ENCODE data around the gene SPECC1. TPM values are rescaled to one million over a fixed set of nuclear protein-coding genes. Genes with fewer than 3 reads are reported as not detected.

Gene SPECC1
- total RNA-seq, 1 donor from 2014 or later, result 65.7 TPM

DNA sequence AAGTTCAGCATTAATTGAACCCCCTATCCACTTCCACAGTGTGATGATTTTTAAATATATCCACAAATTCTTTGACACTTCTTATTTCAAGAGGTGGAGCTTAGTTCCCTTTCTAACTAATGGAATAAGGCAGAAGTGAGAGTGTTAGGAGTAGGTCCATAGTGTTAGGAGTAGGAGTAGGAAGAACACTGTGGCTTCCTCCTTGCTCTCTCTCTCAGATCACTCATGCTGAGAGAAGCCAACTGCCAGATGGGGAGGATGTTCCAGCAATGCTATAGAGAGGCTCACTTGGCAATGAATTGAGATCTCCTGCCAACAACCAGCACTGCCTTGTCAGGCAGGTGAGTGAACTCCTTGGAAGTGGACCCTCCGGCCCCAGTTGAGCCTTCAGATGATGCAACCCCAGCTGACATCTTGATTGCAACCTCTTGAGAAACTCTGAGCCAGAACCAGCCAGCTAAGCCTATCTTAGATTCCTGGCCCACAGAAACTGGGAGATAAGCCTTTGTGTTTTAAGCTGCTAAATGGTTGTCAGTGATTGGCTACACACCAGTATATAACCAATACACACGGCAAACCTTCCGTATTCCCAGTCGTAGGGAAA lies 44.3 kb downstream of the SPECC1 start:
- TF ChIP-seq CTCF (IDR thresholded peaks at IDR 0.05; ENCODE audit: unreplicated experiment), result no peak
- Mint-ChIP-seq H3K4me3 (ENCODE audit: unreplicated experiment) (no peak overlapping the region), H3K4me1 (ENCODE audit: unreplicated experiment) (no peaks in the 10 kb centered on the region), H3K27ac (ENCODE audit: unreplicated experiment) (no peak overlapping the region), H3K36me3 (ENCODE audit: low read depth, unreplicated experiment) (no peaks in the 10 kb centered on the region), H3K27me3 (ENCODE audit: unreplicated experiment) (no peaks in the 10 kb centered on the region), H3K9me3 (ENCODE audit: unreplicated experiment) (no peaks in the 10 kb centered on the region)
- DNase-seq (ENCODE audit: low spot score), result no peak

DNA sequence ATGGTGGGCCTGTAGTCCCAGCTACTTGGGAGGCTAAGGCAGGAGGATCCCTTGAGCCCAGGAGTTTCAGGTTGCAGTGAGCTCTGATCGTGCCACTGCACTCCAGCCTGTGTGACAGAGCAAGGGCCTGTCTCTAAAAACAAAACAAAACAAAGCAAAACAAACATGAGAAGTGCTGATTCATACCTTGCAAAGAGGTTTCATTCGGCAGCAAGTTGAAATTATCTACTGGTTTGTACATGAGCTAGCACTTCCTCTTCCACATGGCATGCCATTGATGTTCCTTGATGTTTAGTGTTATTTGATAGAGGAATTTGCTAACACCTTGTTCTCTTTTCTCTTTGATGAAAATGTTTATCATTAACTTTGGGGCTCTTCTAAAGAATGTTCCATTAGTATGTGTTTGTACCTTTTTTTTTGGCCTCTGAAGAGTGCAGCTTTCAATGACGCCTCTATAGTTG lies 50.6 kb downstream of the SPECC1 start:
- H3K9me3 Mint-ChIP-seq (ENCODE audit: unreplicated experiment), result no peaks in the 10 kb centered on the region
- H3K27me3 Mint-ChIP-seq (ENCODE audit: unreplicated experiment), result no peaks in the 10 kb centered on the region
- H3K4me1 Mint-ChIP-seq (ENCODE audit: unreplicated experiment), result no peaks in the 10 kb centered on the region
- TF ChIP-seq CTCF (IDR thresholded peaks at IDR 0.05; ENCODE audit: unreplicated experiment), result no peak
- H3K27ac Mint-ChIP-seq (ENCODE audit: unreplicated experiment), result no peak overlapping the region
- H3K36me3 Mint-ChIP-seq (ENCODE audit: low read depth, unreplicated experiment), result no peaks in the 10 kb centered on the region
- H3K4me3 Mint-ChIP-seq (ENCODE audit: unreplicated experiment), result no peak overlapping the region
- no peak for DNase-seq (ENCODE audit: low spot score)

DNA sequence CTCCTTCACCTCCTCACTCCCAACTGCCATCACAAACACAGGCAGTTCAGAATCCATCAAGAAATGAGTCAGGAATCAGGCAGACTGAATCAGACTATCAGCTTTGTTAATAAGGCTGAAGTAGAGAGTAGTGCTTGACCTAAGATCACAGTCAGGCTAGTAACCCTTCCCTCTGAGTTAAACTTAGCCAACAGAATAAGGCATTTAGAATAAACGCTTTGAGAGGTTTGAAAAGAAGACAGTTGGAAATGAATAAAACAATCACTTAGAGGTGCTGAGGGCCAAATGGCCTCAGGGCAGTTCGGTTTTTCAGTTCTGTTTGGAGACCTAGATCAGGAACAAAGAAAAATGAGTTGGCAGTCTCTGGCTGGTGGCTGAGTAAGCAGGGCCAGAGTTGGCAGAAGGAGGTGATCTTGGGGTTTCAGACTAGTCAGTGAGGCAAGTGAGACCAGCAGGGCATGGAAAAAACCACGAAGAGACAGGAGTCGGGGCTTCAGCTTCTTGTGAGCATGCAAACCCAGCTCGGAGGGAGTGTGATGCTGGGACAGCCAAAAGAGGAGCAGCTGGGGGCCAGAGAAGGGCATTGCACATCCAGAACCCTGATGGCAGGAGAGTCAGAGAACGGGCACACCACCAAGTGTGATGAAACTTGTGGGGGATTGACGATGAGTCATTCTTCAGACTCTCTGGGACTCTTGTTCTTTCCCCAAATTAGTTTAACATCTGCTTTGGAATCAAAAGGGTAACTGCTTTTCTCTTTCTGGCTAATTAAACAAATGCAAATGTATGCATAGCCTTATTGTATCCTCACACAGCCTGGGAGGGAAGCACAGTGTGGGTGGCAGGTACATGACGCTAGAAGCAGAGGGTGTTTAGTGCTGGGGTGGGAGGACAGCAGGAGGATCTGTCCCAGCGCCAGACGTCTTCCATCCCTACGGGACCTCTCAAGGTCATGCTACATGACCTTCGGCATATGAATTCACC lies 54.8 kb downstream of the SPECC1 start:
- Mint-ChIP-seq H3K27ac (ENCODE audit: unreplicated experiment) (no peak overlapping the region), H3K4me1 (ENCODE audit: unreplicated experiment) (no peaks in the 10 kb centered on the region), H3K36me3 (ENCODE audit: low read depth, unreplicated experiment) (no peaks in the 10 kb centered on the region), H3K27me3 (ENCODE audit: unreplicated experiment) (no peaks in the 10 kb centered on the region), H3K4me3 (ENCODE audit: unreplicated experiment) (no peak overlapping the region), H3K9me3 (ENCODE audit: unreplicated experiment) (no peaks in the 10 kb centered on the region)
- no peak for TF ChIP-seq CTCF (IDR thresholded peaks at IDR 0.05; ENCODE audit: unreplicated experiment)
- no peak for DNase-seq (ENCODE audit: low spot score)

DNA sequence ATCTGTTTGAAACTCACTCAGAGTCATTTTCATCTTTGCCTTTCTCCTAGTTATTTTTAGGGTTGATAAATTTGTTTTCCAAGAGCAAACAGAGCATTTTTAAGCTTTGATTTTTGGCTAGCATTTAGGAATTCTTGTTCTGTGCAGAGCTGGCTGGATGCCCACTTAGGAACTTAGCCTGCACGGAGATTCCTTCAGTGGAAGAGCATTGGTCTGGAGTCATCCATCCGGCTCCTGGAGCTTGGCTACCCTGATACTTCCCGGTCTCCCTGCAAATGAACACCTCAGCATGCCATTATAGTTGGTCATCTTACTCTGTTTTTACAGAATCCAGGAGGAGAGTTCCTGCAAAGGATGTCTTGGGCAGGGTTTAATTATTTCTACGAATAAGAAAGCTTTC lies 57.1 kb downstream of the SPECC1 start:
- H3K36me3 Mint-ChIP-seq (ENCODE audit: low read depth, unreplicated experiment), result no peaks in the 10 kb centered on the region

More for the DNA sequence above, 57.1 kb downstream of the SPECC1 start:
- Mint-ChIP-seq H3K9me3 (ENCODE audit: unreplicated experiment) (no peaks in the 10 kb centered on the region), H3K4me1 (ENCODE audit: unreplicated experiment) (no peaks in the 10 kb centered on the region), H3K4me3 (ENCODE audit: unreplicated experiment) (no peak overlapping the region), H3K27ac (ENCODE audit: unreplicated experiment) (no peak overlapping the region), H3K27me3 (ENCODE audit: unreplicated experiment) (no peaks in the 10 kb centered on the region)
- no peak for DNase-seq (ENCODE audit: low spot score)
- TF ChIP-seq CTCF (IDR thresholded peaks at IDR 0.05; ENCODE audit: unreplicated experiment), result no peak

All from endothelial cell (in vitro differentiated cells).